Measurements from ENCODE around the gene TBC1D5.
A peak's percentile ranks its signal among the peaks of the same experiment; 100 is the strongest.

The TBC1D5 gene

DNA sequence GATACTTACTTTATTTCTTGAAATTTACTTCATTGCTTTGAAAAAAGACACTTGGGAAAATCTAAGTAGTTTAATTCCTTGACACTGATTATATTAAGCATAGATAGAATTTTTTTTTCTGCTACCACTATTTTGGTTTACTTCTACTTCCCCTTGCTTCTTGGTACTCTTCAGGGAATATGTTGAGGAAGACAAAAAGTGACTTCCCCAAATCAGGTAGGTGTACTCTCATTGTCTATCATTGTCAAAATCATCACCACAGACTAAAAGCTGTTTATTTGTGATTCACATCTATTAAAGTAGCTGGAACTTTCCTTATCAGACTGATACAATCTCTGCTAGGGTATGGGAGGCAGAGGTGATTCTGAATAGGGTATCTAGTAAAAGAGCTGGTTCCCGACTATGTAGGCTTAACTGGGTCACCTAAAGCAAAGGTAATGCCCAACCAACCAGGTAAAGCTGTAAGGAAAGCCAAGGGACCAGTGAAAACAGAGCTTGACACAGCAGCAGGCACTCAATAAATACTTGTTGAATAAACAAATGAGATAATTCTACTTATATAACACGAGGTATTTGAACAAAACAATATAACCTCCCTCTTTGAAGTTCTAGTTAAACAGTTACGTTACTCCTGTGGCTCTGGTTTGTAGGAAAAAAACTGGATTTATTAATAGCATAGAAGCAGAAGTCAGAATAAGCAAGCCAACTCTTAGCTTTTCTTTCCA lies 510.7 kb downstream of the TBC1D5 start:
- no peak for ATAC-seq
- Mint-ChIP-seq H3K9me3 (no peaks in the 10 kb centered on the region), H3K27me3 (no peaks in the 10 kb centered on the region), H3K27ac (no peak overlapping the region), H3K36me3 (peaks cover 6% of the 10 kb centered on the region), H3K4me3 (no peak overlapping the region), H3K4me1 (peaks cover 5% of the 10 kb centered on the region)

DNA sequence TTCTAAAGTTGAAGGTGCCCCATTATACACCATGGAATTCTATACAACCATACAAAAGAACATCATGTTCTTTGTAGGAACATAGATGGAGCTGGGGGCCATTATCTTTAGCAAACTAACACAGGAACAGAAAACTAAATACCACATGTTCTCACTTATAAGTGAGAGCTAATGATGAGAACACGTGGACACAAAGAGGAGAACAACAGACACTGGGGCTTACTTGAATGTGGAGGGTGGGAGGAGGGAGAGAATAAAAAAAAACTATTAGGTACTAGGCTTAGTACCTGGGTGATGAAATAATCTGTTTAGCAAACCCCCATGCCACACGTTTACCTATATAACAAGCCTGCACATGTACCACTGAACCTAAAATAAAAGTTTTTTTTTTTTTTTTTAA lies 515.0 kb downstream of the TBC1D5 start:
- H3K4me1 Mint-ChIP-seq, result peaks cover 5% of the 10 kb centered on the region
- H3K27ac Mint-ChIP-seq, result no peak overlapping the region
- H3K27me3 Mint-ChIP-seq, result no peaks in the 10 kb centered on the region
- no peak overlapping the region for H3K4me3 Mint-ChIP-seq
- ATAC-seq, result no peak
- no peaks in the 10 kb centered on the region for H3K9me3 Mint-ChIP-seq
- H3K36me3 Mint-ChIP-seq, result peaks cover 6% of the 10 kb centered on the region

DNA sequence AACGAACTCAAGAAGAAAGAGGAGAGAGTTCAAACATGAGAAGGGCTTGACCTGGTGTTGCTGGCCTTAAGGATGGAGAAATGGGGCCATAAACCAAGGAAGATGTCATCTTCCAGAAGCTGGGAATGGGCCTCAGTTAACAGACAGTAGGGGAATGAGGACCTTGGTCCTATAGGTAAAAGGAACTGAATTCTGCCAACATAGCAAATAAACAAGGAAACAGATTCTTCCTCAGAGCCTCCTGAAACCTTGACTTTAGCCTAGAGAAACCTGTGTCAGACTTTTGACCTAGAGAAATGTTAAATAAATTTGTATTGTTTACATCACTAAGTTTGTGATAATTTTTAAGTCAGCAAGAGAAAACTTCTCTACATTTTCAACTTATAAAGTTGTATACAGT lies 520.9 kb downstream of the TBC1D5 start:
- H3K27ac Mint-ChIP-seq, result no peak overlapping the region
- H3K4me1 Mint-ChIP-seq, result no peaks in the 10 kb centered on the region
- H3K27me3 Mint-ChIP-seq, result no peaks in the 10 kb centered on the region
- peaks cover 46% of the 10 kb centered on the region for H3K36me3 Mint-ChIP-seq
- H3K4me3 Mint-ChIP-seq, result no peak overlapping the region
- H3K9me3 Mint-ChIP-seq, result no peaks in the 10 kb centered on the region
- no peak for ATAC-seq

DNA sequence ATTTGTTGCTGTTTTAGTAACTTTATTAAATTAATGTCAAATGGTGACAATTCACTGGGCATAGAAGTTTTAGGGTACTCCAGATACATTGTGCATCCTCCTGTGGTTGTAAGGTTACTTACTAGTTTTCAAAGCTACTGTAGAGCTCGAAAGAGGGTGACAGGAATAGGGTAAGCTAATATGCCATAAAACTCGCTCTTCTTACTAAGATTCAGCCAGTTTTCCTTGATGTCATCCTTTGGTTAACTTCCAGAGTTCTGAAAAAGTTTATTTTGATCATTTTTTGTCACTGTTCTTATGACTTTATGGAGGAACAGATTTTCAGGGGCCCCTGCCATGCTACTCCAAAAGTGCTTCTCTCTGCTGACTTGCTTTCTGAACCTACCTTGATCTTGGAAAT lies 522.8 kb downstream of the TBC1D5 start:
- ATAC-seq, result no peak

DNA sequence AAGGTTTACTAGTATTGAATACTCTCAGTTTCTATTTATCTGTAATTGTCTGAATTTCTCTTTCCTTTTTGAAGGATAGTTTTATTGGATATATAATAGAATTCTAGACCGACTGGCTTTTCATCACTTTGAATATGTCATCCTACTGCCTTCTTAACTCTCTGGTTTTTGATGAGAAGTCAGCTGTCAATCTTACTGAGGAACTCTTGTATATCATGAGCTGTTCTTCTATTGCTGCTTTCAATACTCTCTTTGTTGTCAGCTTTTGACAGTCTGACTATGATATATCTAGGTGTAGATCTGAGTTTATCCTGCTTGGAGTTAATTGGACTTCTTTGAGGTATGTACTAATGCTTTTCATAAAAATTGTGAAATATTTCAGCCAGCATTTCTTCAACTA lies 523.8 kb downstream of the TBC1D5 start:
- no peak for ATAC-seq
- Mint-ChIP-seq H3K27me3 (no peaks in the 10 kb centered on the region), H3K4me1 (no peaks in the 10 kb centered on the region), H3K4me3 (no peak overlapping the region), H3K27ac (no peak overlapping the region), H3K36me3 (peaks cover 46% of the 10 kb centered on the region), H3K9me3 (no peaks in the 10 kb centered on the region)

More for the DNA sequence above, 522.8 kb downstream of the TBC1D5 start:
- Mint-ChIP-seq H3K27me3 (no peaks in the 10 kb centered on the region), H3K4me3 (no peak overlapping the region), H3K27ac (no peak overlapping the region), H3K4me1 (no peaks in the 10 kb centered on the region), H3K9me3 (no peaks in the 10 kb centered on the region), H3K36me3 (peaks cover 46% of the 10 kb centered on the region)

DNA sequence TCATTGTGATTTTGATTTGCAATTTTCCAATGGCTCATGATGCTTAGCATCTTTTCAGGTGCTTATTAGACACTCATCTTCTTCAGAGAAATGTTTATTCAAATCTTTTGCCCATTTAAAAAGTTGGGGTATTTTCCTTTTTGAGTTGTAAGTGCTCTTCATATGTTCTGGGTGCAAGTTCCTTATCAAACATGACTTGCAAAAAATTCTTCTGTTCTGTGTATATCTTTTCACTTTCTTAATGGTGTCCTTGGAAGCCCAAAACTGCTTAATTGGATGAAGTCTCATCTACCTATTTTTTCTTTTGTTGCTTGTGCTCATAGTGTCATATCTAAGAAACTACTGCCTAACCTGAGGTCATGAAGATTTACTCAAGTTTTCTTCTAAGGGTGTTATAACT lies 524.8 kb downstream of the TBC1D5 start:
- ATAC-seq, result no peak
- H3K27me3 Mint-ChIP-seq, result no peaks in the 10 kb centered on the region
- H3K27ac Mint-ChIP-seq, result no peak overlapping the region

DNA sequence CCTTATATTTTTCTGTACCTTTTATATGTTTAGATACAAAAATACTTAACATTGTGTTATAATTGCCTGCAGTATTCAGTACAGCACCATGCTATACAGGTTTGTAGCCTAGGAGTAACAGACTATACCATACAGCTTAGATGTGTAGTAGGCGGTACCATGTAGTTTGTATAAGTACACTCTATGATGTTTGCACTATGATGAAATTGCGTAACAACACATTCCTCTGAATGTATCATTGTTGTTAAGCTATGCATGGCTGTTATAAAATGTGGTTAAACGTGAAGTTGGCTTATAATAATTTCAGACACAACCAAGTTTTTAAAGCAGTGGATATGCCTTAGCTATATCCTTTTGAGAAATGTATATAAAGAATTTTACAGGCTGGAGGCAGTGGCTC lies 529.3 kb downstream of the TBC1D5 start:
- H3K36me3 Mint-ChIP-seq, result peaks cover 50% of the 10 kb centered on the region
- H3K27ac Mint-ChIP-seq, result no peak overlapping the region
- H3K27me3 Mint-ChIP-seq, result no peaks in the 10 kb centered on the region
- no peaks in the 10 kb centered on the region for H3K9me3 Mint-ChIP-seq
- no peak overlapping the region for H3K4me3 Mint-ChIP-seq
- no peak for ATAC-seq
- H3K4me1 Mint-ChIP-seq, result no peaks in the 10 kb centered on the region

More for the DNA sequence above, 524.8 kb downstream of the TBC1D5 start:
- no peaks in the 10 kb centered on the region for H3K9me3 Mint-ChIP-seq
- no peak overlapping the region for H3K4me3 Mint-ChIP-seq
- H3K4me1 Mint-ChIP-seq, result no peaks in the 10 kb centered on the region
- H3K36me3 Mint-ChIP-seq, result peaks cover 46% of the 10 kb centered on the region

DNA sequence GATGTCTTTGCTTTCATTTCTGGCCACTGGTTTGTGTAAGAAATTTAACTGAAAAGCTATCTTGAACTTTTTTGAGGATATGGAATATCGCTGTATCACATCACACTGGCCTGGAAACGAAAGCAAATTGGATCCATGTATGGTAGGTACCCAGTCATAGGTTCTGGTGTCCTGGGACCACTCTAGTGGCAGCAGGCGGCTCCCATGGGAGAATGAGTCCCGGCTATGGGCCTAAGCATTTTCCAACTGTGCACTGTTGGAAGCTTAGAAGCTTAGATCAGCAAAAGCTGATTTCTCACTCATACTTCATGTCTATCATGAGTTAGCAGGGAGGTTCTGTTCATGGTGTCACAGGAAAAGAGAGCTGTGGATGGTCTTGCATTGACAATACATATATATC lies 534.5 kb downstream of the TBC1D5 start:
- ATAC-seq, result no peak
- no peaks in the 10 kb centered on the region for H3K27me3 Mint-ChIP-seq
- H3K4me3 Mint-ChIP-seq, result no peak overlapping the region
- peaks cover 75% of the 10 kb centered on the region for H3K36me3 Mint-ChIP-seq
- peaks cover 10% of the 10 kb centered on the region for H3K9me3 Mint-ChIP-seq
- H3K4me1 Mint-ChIP-seq, result no peaks in the 10 kb centered on the region
- no peak overlapping the region for H3K27ac Mint-ChIP-seq

DNA sequence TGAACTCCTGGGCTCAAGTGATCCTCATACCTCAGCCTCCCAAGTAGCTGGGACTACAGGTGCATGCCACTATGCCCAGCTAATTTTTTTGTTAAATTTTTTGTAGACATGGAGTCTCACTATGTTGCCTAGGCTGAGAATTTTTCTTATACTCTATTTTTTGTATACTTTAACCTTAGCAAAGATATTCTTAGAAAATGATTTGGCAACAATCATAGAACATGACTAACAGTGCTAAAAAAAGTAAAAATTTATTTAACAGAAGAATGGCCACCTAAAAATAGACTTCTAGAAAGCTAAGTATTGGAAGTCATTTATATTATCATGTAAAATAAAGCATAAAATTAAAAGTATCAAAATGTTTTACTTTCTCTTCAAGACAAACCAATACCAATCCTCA lies 535.4 kb downstream of the TBC1D5 start:
- no peak overlapping the region for H3K27ac Mint-ChIP-seq
- H3K36me3 Mint-ChIP-seq, result peaks cover 83% of the 10 kb centered on the region
- peaks cover 16% of the 10 kb centered on the region for H3K9me3 Mint-ChIP-seq
- no peaks in the 10 kb centered on the region for H3K4me1 Mint-ChIP-seq
- H3K27me3 Mint-ChIP-seq, result no peaks in the 10 kb centered on the region
- no peak overlapping the region for H3K4me3 Mint-ChIP-seq
- ATAC-seq, result no peak

DNA sequence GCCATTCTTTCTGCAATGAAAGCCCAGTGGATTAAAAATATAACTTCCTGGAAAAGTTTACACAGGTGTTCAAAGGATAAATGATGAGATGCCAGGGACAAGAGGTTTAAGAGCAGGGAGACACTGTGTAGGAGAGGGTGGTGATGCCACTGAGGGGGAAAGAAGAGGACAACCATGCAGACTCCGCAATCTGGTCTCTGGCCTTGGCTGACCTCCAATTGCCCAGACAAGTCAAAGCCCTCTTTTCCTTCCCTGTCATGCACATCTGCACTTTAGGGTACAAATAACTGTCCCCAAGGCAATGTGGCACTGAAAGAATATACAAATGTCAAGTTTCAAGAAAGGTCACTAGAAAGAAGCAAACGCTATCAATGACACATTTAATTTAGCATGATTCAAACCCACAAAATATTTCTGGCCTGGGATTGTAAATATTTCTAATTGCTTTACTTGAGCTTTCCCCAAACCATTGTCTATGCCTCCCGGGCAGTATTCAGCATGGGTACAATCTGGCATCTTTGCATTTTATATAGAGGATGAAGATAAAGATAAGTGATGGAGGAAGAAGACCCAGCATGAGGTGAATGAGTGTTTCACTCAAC lies 538.3 kb downstream of the TBC1D5 start:
- H3K27ac Mint-ChIP-seq, result no peak overlapping the region
- H3K27me3 Mint-ChIP-seq, result no peaks in the 10 kb centered on the region
- peaks cover 20% of the 10 kb centered on the region for H3K9me3 Mint-ChIP-seq
- peaks cover 67% of the 10 kb centered on the region for H3K36me3 Mint-ChIP-seq
- no peak overlapping the region for H3K4me3 Mint-ChIP-seq
- no peak for ATAC-seq
- no peaks in the 10 kb centered on the region for H3K4me1 Mint-ChIP-seq

DNA sequence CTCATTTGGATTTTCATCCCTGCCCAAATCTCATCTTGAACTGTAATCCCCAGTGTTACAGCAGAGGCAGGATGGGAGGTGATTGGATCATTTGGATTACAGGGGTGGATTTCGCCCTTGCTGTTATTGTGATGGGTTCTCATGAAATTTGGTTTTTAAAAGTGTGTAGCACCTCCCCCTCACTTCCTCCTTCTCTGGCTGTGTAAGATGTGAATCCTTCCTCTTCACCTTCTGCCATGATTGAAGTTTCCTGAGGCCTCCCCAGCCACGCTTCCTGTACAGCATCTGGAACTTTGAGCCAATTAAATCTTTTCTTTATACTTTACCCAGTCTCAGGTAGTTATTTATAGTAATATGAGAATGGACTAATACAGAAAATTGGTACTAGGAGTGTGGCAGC lies 540.9 kb downstream of the TBC1D5 start:
- no peak for ATAC-seq
- Mint-ChIP-seq H3K27ac (no peak overlapping the region), H3K36me3 (peaks cover 54% of the 10 kb centered on the region), H3K27me3 (no peaks in the 10 kb centered on the region), H3K4me3 (no peak overlapping the region), H3K9me3 (peaks cover 20% of the 10 kb centered on the region), H3K4me1 (peaks cover under 1% of the 10 kb centered on the region)

DNA sequence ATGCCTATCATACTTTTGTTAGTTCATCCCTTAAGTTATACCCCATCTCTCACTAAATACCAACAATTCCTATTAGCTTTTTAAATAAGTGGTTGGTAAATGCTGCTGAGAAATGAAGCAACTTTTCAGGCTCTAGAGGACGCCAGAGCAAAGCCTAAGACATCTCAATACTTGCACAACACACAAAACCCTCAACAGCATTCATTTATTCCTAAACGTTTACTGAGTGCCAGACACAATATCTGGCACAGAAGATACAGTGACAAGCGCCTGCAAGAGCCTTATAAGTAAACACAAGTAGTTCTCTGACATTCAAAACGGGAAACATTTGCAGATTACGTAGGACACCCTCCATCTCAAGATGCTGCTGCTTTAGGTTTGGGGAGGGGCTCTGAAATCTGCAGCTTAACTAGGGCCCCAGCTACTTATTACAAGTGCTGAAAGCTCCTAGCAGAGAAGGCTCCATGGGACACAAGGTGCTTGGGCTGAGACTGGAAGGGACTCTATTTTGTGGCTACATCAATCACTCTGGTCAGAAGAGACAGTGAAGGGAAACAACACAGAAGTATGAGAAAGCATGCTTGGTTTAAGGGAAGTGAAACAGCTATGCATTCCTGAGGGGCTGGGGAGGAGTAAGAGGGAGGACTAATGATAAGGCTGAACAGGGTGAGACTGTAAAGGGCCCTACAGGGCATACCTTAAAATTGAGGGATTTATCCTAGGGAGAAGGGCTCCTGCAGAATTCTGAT lies 546.4 kb downstream of the TBC1D5 start:
- Mint-ChIP-seq H3K36me3 (peaks cover 2% of the 10 kb centered on the region), H3K4me1 (peaks cover 19% of the 10 kb centered on the region), H3K4me3 (peak overlapping the region; percentile 0), H3K9me3 (no peaks in the 10 kb centered on the region), H3K27me3 (no peaks in the 10 kb centered on the region), H3K27ac (peak overlapping the region; percentile 33)
- ATAC-seq, result peak; percentile 92

DNA sequence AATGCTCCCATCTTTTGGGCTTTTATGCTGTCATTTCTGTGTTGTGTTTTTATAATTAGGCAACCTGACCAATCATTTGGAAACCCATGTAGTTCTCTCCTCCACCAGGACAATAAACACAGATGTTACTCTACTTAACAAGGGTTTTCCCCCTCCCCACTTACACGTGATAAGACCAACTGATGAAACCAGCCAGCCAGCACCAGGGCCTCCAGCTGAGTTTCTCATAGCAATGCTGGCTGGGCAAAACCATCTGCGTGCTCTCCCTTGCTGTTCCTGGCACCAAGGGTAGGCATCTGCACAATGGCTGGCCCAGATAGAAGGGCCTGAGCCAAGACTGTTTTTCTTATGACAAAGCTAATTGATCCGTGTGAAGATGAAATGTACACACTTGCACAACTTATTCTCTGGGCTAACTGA lies 547.2 kb downstream of the TBC1D5 start:
- Mint-ChIP-seq H3K4me1 (peaks cover 26% of the 10 kb centered on the region), H3K27ac (peak overlapping the region; percentile 33), H3K27me3 (no peaks in the 10 kb centered on the region), H3K4me3 (no peak overlapping the region), H3K9me3 (no peaks in the 10 kb centered on the region), H3K36me3 (peaks cover 9% of the 10 kb centered on the region)
- ATAC-seq, result peak; percentile 88

DNA sequence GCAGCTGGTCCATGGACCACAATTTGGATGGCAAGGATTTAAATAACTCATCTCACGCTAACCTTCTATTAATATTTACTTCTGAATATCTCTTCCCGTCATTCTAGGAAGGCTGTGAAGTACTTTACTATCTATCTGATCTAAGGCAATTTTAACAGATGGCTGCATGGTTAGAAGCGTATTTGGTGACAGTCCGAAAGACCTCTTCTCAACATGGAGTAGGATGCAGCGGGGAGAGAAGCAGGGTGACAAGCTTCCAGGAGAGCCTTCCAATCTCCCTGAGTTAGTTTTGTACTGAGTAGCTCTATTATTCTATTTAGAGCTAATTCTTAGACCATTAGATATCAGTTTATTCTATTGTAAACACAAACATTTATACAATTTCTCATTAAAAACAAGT lies 548.3 kb downstream of the TBC1D5 start:
- Mint-ChIP-seq H3K4me3 (no peak overlapping the region), H3K27ac (no peak overlapping the region), H3K4me1 (peaks cover 30% of the 10 kb centered on the region), H3K9me3 (no peaks in the 10 kb centered on the region), H3K36me3 (peaks cover 13% of the 10 kb centered on the region), H3K27me3 (no peaks in the 10 kb centered on the region)
- ATAC-seq, result no peak

DNA sequence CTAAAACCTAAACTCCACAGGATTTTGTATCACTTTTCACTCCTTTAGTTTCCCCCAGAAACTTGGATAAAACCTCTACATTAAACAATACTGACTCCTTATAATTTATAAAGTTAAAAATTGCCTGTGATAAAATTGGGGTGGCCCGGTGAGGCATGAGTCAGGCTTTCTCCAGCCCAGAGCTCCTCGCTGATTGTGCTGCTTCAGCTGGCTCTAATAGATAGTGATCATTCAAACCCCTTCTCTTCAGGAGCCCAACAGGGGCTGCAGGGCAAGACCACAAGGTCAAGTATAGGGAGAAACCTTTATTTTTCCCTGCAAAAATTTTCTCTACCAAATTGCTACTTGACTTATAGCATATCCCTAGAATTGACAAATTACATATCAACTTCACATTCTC lies 549.4 kb downstream of the TBC1D5 start:
- Mint-ChIP-seq H3K36me3 (peaks cover 13% of the 10 kb centered on the region), H3K4me1 (peaks cover 30% of the 10 kb centered on the region), H3K27ac (no peak overlapping the region), H3K27me3 (no peaks in the 10 kb centered on the region), H3K9me3 (no peaks in the 10 kb centered on the region), H3K4me3 (no peak overlapping the region)
- ATAC-seq, result no peak

Data from stimulated activated memory B cell treated with anti-CD40 and anti-IgM and Interleukin-4, amounts not matched to agents 10 μg/mL and 1 μg/mL and 100 μg/mL, for 72 hours (primary cell).